Measurements from ENCODE around the gene NAV2. TPM values are rescaled to one million over a fixed set of nuclear protein-coding genes. Genes with fewer than 3 reads are reported as not detected.

Gene NAV2
- polyA plus RNA-seq, 3 donors, result not detected

GRCh38 chr11:19951558-19952115 lies 239.0 kb downstream of the NAV2 start:
- H3K79me2 ChIP-seq (ENCODE audit: insufficient read depth, low read length), result no peaks in the 10 kb centered on the region
- peak; percentile 73 for TF ChIP-seq CTCF (IDR thresholded peaks at IDR 0.05)
- WGBS (ENCODE audit: insufficient coverage), result 8% methylated on average over 2 of the region's 6 CpGs
- H3K27ac Mint-ChIP-seq, result no peak overlapping the region
- H3K36me3 Mint-ChIP-seq, result no peaks in the 10 kb centered on the region
- no peaks in the 10 kb centered on the region for H4K20me1 ChIP-seq (ENCODE audit: insufficient read depth, low read length)
- intact Hi-C loops (cut with micrococcal nuclease), result loop anchor here (5.0 to 10.0 kb wide), 2 partner anchors 181 to 183 kb away; no protein-coding TSS in a partner anchor
- no peaks in the 10 kb centered on the region for H3K27me3 Mint-ChIP-seq (ENCODE audit: low read depth in 3 of 3)
- H3K4me1 Mint-ChIP-seq, result peaks cover 5% of the 10 kb centered on the region
- no peaks in the 10 kb centered on the region for H3K27me3 ChIP-seq (ENCODE audit: control insufficient read depth in 2 of 2, insufficient read depth in 2 of 2, low read length in 2 of 2)
- peak overlapping the region; percentile 75 for H3K4me2 ChIP-seq (replicated peaks; ENCODE audit: extremely low read depth, low read length, poor library complexity, severe bottlenecking)
- no peaks in the 10 kb centered on the region for H3K9me3 ChIP-seq (replicated peaks in 1 of 2; ENCODE audit: control insufficient read depth in 1 of 2, insufficient read depth in 1 of 2, low read length in 2 of 2)
- peak overlapping the region; percentile 45 for H3K9ac ChIP-seq (ENCODE audit: insufficient read depth, low read length, poor library complexity, severe bottlenecking)
- no peak overlapping the region for H3K27ac ChIP-seq (ENCODE audit: low read depth in 1 of 2, low read length in 2 of 2)
- peak; percentile 12 to 43 (median 15) for DNase-seq
- H3K36me3 ChIP-seq (replicated peaks in 1 of 2; ENCODE audit: control insufficient read depth in 1 of 2, insufficient read depth in 2 of 2, low read length in 2 of 2), result no peaks in the 10 kb centered on the region
- H3K4me3 ChIP-seq (replicated peaks in 1 of 3; ENCODE audit: low read depth in 2 of 3, low read length in 3 of 3), result peak overlapping the region; percentile 22 to 72 (median 70)
- peak overlapping the region; percentile 76 for H2AFZ ChIP-seq (ENCODE audit: insufficient read depth, low read depth, low read length, poor library complexity, severe bottlenecking)
- H3K4me3 Mint-ChIP-seq, result peak overlapping the region; percentile 64 to 91
- H3K4me1 ChIP-seq (ENCODE audit: control insufficient read depth in 1 of 2, insufficient read depth in 2 of 2, low read length in 2 of 2), result no peaks in the 10 kb centered on the region
- H3K9me3 Mint-ChIP-seq, result no peaks in the 10 kb centered on the region

GRCh38 chr11:19952116-19952605 lies 239.5 kb downstream of the NAV2 start:
- WGBS (ENCODE audit: insufficient coverage), result no CpG with 5 or more reads among the region's 3 CpGs
- Histone ChIP-seq H3K9ac (ENCODE audit: insufficient read depth, low read length, poor library complexity, severe bottlenecking) (peak overlapping the region; percentile 45), H2AFZ (ENCODE audit: insufficient read depth, low read depth, low read length, poor library complexity, severe bottlenecking) (peak overlapping the region; percentile 76), H3K4me2 (replicated peaks; ENCODE audit: extremely low read depth, low read length, poor library complexity, severe bottlenecking) (no peak overlapping the region), H3K4me1 (ENCODE audit: control insufficient read depth in 1 of 2, insufficient read depth in 2 of 2, low read length in 2 of 2) (no peaks in the 10 kb centered on the region), H3K4me3 (replicated peaks in 1 of 3; ENCODE audit: low read depth in 2 of 3, low read length in 3 of 3) (peak overlapping the region in 1 of 3 experiments; percentile 70), H4K20me1 (ENCODE audit: insufficient read depth, low read length) (no peaks in the 10 kb centered on the region), H3K79me2 (ENCODE audit: insufficient read depth, low read length) (no peaks in the 10 kb centered on the region), H3K27ac (ENCODE audit: low read depth in 1 of 2, low read length in 2 of 2) (no peak overlapping the region), H3K36me3 (replicated peaks in 1 of 2; ENCODE audit: control insufficient read depth in 1 of 2, insufficient read depth in 2 of 2, low read length in 2 of 2) (no peaks in the 10 kb centered on the region), H3K9me3 (replicated peaks in 1 of 2; ENCODE audit: control insufficient read depth in 1 of 2, insufficient read depth in 1 of 2, low read length in 2 of 2) (no peaks in the 10 kb centered on the region), H3K27me3 (ENCODE audit: control insufficient read depth in 2 of 2, insufficient read depth in 2 of 2, low read length in 2 of 2) (no peaks in the 10 kb centered on the region)
- no peaks in the 10 kb centered on the region for H3K36me3 Mint-ChIP-seq
- no peak overlapping the region for H3K27ac Mint-ChIP-seq
- no peak for DNase-seq
- intact Hi-C loops (cut with micrococcal nuclease), result loop anchor here (5.0 to 10.0 kb wide), 2 partner anchors 180 to 183 kb away; no protein-coding TSS in a partner anchor
- TF ChIP-seq CTCF (IDR thresholded peaks at IDR 0.05), result no peak
- peaks cover 5% of the 10 kb centered on the region for H3K4me1 Mint-ChIP-seq
- H3K9me3 Mint-ChIP-seq, result no peaks in the 10 kb centered on the region
- no peak overlapping the region for H3K4me3 Mint-ChIP-seq
- no peaks in the 10 kb centered on the region for H3K27me3 Mint-ChIP-seq (ENCODE audit: low read depth in 3 of 3)

All from CD14-positive monocyte (primary cell).